Activated naive CD8-positive, alpha-beta T cell treated with anti-CD3 and anti-CD28 coated beads for 36 hours (primary cell): ENCODE measurements around the gene VWA3A. TPM values are rescaled to one million over a fixed set of nuclear protein-coding genes. Genes with fewer than 3 reads are reported as not detected.

Experiments
- DNase-seq: peaks from one replicate; pipeline ENCODE4 v3.0.0; 2021
- H3K27ac Mint-ChIP-seq: one replicate; pipeline ENCODE4 v1.8.0; 2022; ENCODE audit warnings: mild to moderate bottlenecking, moderate library complexity, mixed read lengths
- H3K27me3 Mint-ChIP-seq: one replicate; pipeline ENCODE4 v1.8.0; 2022; ENCODE audit warnings: mild to moderate bottlenecking, mixed read lengths
- H3K36me3 Mint-ChIP-seq: one replicate; pipeline ENCODE4 v1.8.0; 2021; ENCODE audit warnings: mild to moderate bottlenecking, mixed read lengths
- H3K4me1 Mint-ChIP-seq: one replicate; pipeline ENCODE4 v1.8.0; 2021; ENCODE audit warnings: mixed read lengths
- H3K4me3 Mint-ChIP-seq: one replicate; pipeline ENCODE4 v1.8.0; 2022; ENCODE audit warnings: mild to moderate bottlenecking, moderate library complexity, mixed read lengths
- H3K9me3 Mint-ChIP-seq: one replicate; pipeline ENCODE4 v1.8.0; 2022; ENCODE audit warnings: mixed read lengths
- total RNA-seq, 2 experiments: library from RNA; stranded (reverse); gene quantifications; one replicate each; pipeline ENCODE4 v1.2.3, GENCODE V29; 2021

Gene VWA3A
- total RNA-seq, 2 experiments from 2014 or later = 0.22 TPM; not detected in 1

- Mint-ChIP-seq H3K27ac (no peak overlapping the region), H3K9me3 (no peaks in the 10 kb centered on the region), H3K27me3 (no peaks in the 10 kb centered on the region), H3K4me1 (no peaks in the 10 kb centered on the region), H3K36me3 (no peaks in the 10 kb centered on the region), H3K4me3 (no peak overlapping the region)
- no peak for DNase-seq
These were observed 89.1 kb downstream of the VWA3A start for GRCh38 chr16:22181426-22181825.

GRCh38 chr16:22181843-22182242 is 89.5 kb downstream of the VWA3A start:
- H3K9me3 Mint-ChIP-seq = no peaks in the 10 kb centered on the region
- no peaks in the 10 kb centered on the region for H3K27me3 Mint-ChIP-seq
- no peaks in the 10 kb centered on the region for H3K4me1 Mint-ChIP-seq
- no peak overlapping the region for H3K4me3 Mint-ChIP-seq
- no peak for DNase-seq
- no peak overlapping the region for H3K27ac Mint-ChIP-seq
- no peaks in the 10 kb centered on the region for H3K36me3 Mint-ChIP-seq

- peaks cover 8% of the 10 kb centered on the region for H3K4me1 Mint-ChIP-seq
- H3K27me3 Mint-ChIP-seq = no peaks in the 10 kb centered on the region
- no peak for DNase-seq
- H3K27ac Mint-ChIP-seq = no peak overlapping the region
- H3K9me3 Mint-ChIP-seq = no peaks in the 10 kb centered on the region
- H3K4me3 Mint-ChIP-seq = no peak overlapping the region
- no peaks in the 10 kb centered on the region for H3K36me3 Mint-ChIP-seq
These were observed 91.0 kb downstream of the VWA3A start for GRCh38 chr16:22183335-22183734.

- Mint-ChIP-seq H3K36me3 (no peaks in the 10 kb centered on the region), H3K27ac (no peak overlapping the region), H3K4me1 (peaks cover 15% of the 10 kb centered on the region), H3K27me3 (no peaks in the 10 kb centered on the region), H3K9me3 (no peaks in the 10 kb centered on the region), H3K4me3 (no peak overlapping the region)
- DNase-seq = no peak
These were observed 91.7 kb downstream of the VWA3A start for GRCh38 chr16:22183901-22184614.

- no peak overlapping the region for H3K4me3 Mint-ChIP-seq
- no peaks in the 10 kb centered on the region for H3K36me3 Mint-ChIP-seq
- H3K4me1 Mint-ChIP-seq = peaks cover 20% of the 10 kb centered on the region
- no peak for DNase-seq
- H3K27me3 Mint-ChIP-seq = no peaks in the 10 kb centered on the region
- no peaks in the 10 kb centered on the region for H3K9me3 Mint-ChIP-seq
- H3K27ac Mint-ChIP-seq = no peak overlapping the region
These were observed 92.3 kb downstream of the VWA3A start for GRCh38 chr16:22184615-22184968.

GRCh38 chr16:22186517-22186916 is 94.2 kb downstream of the VWA3A start:
- Mint-ChIP-seq H3K4me1 (peaks cover 23% of the 10 kb centered on the region), H3K4me3 (no peak overlapping the region), H3K27me3 (no peaks in the 10 kb centered on the region), H3K36me3 (no peaks in the 10 kb centered on the region), H3K9me3 (no peaks in the 10 kb centered on the region), H3K27ac (no peak overlapping the region)
- DNase-seq = no peak

GRCh38 chr16:22188267-22188594 is 95.9 kb downstream of the VWA3A start:
- Mint-ChIP-seq H3K27ac (peak overlapping the region; percentile 98), H3K9me3 (no peaks in the 10 kb centered on the region), H3K4me1 (peaks cover 30% of the 10 kb centered on the region), H3K4me3 (no peak overlapping the region), H3K27me3 (no peaks in the 10 kb centered on the region), H3K36me3 (no peaks in the 10 kb centered on the region)
- DNase-seq = no peak

- H3K27ac Mint-ChIP-seq = peak overlapping the region; percentile 98
- peaks cover 36% of the 10 kb centered on the region for H3K4me1 Mint-ChIP-seq
- H3K4me3 Mint-ChIP-seq = peak overlapping the region; percentile 93
- H3K9me3 Mint-ChIP-seq = peaks cover 5% of the 10 kb centered on the region
- no peaks in the 10 kb centered on the region for H3K27me3 Mint-ChIP-seq
- DNase-seq = peak; percentile 56
- peaks cover 4% of the 10 kb centered on the region for H3K36me3 Mint-ChIP-seq
These were observed 96.5 kb downstream of the VWA3A start for GRCh38 chr16:22188595-22189442.

GRCh38 chr16:22189473-22190080 is 97.2 kb downstream of the VWA3A start:
- Mint-ChIP-seq H3K4me3 (peak overlapping the region; percentile 93), H3K27me3 (no peaks in the 10 kb centered on the region), H3K9me3 (peaks cover 9% of the 10 kb centered on the region), H3K36me3 (peaks cover 8% of the 10 kb centered on the region), H3K27ac (peak overlapping the region; percentile 98), H3K4me1 (peaks cover 41% of the 10 kb centered on the region)
- DNase-seq = no peak

GRCh38 chr16:22190081-22190775 is 97.9 kb downstream of the VWA3A start:
- peaks cover 10% of the 10 kb centered on the region for H3K9me3 Mint-ChIP-seq
- peak overlapping the region; percentile 93 for H3K4me3 Mint-ChIP-seq
- H3K36me3 Mint-ChIP-seq = peaks cover 10% of the 10 kb centered on the region
- H3K27me3 Mint-ChIP-seq = peaks cover under 1% of the 10 kb centered on the region
- peaks cover 47% of the 10 kb centered on the region for H3K4me1 Mint-ChIP-seq
- H3K27ac Mint-ChIP-seq = peak overlapping the region; percentile 98
- DNase-seq = peak; percentile 99

- peak; percentile 98 for DNase-seq
- H3K36me3 Mint-ChIP-seq = peaks cover 13% of the 10 kb centered on the region
- H3K4me1 Mint-ChIP-seq = peaks cover 53% of the 10 kb centered on the region
- H3K27me3 Mint-ChIP-seq = peaks cover 6% of the 10 kb centered on the region
- H3K4me3 Mint-ChIP-seq = peak overlapping the region; percentile 93
- H3K27ac Mint-ChIP-seq = peak overlapping the region; percentile 98
- peaks cover 13% of the 10 kb centered on the region for H3K9me3 Mint-ChIP-seq
These were observed 98.6 kb downstream of the VWA3A start for GRCh38 chr16:22190776-22191531.

GRCh38 chr16:22191532-22192260 is 99.4 kb downstream of the VWA3A start:
- peaks cover 6% of the 10 kb centered on the region for H3K27me3 Mint-ChIP-seq
- peaks cover 13% of the 10 kb centered on the region for H3K9me3 Mint-ChIP-seq
- H3K36me3 Mint-ChIP-seq = peaks cover 13% of the 10 kb centered on the region
- peak overlapping the region; percentile 93 for H3K4me3 Mint-ChIP-seq
- peak overlapping the region; percentile 98 for H3K27ac Mint-ChIP-seq
- DNase-seq = peak; percentile 49
- peaks cover 56% of the 10 kb centered on the region for H3K4me1 Mint-ChIP-seq

- peaks cover 13% of the 10 kb centered on the region for H3K36me3 Mint-ChIP-seq
- H3K27me3 Mint-ChIP-seq = peaks cover 6% of the 10 kb centered on the region
- H3K4me1 Mint-ChIP-seq = peaks cover 54% of the 10 kb centered on the region
- peak; percentile 85 for DNase-seq
- H3K4me3 Mint-ChIP-seq = peak overlapping the region; percentile 85
- peak overlapping the region; percentile 98 for H3K27ac Mint-ChIP-seq
- H3K9me3 Mint-ChIP-seq = peaks cover 13% of the 10 kb centered on the region
These were observed 100.1 kb downstream of the VWA3A start for GRCh38 chr16:22192261-22193062.
